Activated naive CD8-positive, alpha-beta T cell treated with anti-CD3 and anti-CD28 coated beads, Interleukin-2, amount 50 U/mL, for 16 hours (primary cell): Measurements from ENCODE around the gene UAP1L1.

ENCODE experiments used
- DNase-seq: peaks from one replicate; pipeline ENCODE4 v3.0.0-alpha.2; 2020; ENCODE audit warnings: low read depth, low spot score

UAP1L1 gene

DNA sequence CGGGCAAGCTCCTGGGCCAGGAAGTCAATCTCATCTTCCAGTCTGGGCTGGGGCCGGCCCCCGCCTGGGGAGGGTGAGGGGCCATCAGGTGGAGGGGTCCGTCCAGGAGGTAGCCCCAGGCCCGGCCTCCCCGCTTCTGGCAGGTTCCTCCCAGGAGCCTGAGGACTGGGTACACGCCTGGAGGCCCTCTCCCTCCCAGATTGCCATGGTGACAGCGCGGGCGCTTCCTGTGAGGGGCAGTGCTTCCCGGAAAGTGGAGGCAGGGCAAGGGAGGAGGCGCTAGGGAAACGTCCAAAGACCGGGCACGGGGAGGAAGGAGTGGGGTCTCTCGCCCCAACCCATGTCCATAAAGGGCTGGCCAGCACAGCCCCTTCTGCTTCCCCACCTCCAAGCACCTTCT lies 36.2 kb upstream of the UAP1L1 start:
- no peak for DNase-seq

DNA sequence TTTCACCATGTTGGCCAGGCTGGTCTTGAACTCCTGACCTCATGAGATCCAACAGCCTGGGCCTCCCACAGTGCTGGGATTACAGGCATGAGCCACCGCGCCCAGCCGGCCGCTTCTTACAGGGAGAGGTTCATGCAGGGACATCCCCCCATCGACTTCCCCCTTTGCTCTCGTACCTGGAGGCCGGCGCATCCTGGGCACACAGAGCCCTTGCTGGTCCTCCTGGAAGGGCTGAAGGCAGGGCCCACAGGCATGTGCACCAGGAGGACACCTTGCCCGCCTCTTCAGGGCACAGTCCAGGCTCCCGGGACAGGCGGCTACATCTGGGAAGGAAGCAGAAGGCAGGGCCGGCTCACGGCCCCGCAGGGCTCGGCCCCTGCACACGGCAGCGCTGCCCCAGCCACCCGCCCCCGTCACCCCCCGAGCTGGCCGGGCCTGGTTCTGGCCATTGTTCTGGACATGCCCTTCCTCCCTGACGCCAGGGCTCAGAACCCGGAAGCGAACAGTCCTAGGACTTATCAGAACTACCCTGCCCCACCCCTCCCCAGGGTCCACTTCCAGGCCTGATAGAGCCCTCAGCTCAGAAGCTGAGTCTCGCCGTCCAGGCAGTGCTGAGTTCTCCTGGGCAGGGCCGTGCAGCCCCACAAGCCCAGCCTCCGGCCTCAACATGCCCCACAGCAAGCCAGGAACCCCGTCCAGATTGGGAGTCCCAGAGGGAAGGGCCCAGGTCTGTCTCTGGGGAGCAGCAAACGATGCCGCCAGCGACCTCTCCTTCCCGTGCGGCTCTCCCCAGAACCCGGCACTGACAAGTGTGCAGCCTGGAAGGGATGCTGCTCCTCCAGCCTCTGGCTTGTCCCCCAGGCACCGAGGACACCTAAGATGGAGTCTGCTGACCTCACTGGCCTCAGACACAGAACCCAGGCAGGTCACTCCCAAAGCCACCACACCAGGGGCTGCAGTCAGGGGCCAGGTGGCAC lies 34.3 kb upstream of the UAP1L1 start:
- DNase-seq = no peak

DNA sequence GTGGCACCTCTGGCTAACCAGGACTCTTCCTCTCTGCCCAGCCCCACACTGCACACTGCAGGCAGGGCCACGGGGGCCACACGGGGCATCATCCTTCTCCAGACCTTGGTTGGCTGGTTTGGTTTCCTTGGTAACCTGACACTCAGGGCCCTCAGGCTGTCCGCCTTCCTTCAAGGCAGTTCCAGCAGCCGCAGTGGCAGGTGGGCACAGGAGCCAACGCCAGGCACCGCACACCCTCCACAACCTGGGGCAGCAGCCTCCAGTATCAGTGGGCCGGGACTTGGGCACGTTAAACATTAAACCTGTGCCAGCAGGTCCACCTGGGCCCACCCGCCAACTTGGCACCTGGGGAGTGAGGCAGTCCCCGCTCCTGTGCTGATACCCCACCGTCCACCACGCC lies 33.3 kb upstream of the UAP1L1 start:
- DNase-seq = no peak

DNA sequence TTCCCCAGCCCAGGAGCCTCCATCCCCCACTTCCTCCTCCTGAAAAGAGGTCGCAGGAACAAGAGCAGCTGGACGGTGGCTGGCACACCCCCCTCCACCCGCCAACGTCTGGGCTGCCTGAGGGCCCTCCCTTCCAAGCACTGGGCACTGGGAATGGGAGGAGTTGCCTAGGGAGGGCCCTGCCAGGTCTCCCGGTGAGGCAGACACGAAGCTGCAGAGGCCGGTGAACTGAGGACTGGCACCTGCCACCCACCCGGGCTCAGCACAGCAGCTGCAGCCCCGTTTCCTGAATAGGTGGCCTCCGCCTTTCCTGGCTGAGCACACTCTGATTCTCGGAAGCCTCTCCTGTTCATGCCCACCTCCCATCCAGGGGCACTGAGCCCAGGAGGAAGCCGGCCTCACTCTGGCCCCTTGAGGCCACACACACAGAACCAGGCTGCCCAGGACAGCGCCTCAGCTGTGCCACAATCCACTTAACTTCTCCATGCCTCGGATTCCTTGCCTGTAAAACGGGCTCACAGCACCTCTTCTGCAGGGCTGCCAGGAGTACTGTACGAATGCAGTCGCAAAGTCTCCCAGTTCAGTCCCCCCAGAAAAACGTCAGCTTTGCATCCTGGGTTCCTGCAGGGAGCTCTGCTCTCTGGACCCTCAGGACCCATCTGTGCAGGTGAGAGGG lies 32.7 kb upstream of the UAP1L1 start:
- DNase-seq = no peak

DNA sequence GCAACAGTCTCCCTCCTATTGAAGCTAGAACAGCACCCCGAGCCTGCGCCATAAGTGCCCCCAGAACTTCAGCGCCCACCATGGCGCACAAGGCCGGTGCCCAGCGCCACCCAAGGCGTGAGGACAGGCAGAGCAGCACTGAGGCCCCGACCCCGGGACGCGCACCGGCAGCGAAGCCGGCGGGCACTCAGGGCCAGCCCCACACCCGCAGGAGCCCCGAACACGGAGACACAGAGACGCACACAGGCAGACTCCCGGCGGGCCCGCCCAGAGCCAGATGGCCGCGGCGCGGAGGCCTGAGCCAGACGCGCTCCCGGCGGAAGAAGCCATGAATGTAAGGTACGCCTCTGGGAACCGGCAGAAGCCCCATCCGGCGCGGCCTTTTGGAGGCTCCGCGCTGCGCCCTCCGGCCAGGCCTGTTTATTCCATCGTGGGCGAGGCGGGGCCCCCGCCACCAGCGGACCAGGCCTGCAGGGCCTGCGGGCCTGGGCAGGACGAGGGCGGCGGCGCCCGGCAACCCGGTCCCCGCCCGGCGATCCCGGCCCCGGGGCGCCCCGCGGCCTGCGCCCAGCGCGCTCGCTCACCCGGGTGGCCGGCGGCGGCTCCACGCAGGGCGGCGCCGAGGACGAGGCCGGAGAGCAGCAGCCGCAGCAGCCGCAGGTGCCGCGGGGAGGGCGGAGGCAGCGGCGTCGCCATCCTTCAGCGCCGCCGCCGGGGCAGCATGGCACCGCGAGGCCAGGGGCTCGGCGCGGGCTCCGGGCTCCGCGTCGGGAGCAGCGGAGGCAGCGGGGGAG lies 31.8 kb upstream of the UAP1L1 start:
- no peak for DNase-seq

DNA sequence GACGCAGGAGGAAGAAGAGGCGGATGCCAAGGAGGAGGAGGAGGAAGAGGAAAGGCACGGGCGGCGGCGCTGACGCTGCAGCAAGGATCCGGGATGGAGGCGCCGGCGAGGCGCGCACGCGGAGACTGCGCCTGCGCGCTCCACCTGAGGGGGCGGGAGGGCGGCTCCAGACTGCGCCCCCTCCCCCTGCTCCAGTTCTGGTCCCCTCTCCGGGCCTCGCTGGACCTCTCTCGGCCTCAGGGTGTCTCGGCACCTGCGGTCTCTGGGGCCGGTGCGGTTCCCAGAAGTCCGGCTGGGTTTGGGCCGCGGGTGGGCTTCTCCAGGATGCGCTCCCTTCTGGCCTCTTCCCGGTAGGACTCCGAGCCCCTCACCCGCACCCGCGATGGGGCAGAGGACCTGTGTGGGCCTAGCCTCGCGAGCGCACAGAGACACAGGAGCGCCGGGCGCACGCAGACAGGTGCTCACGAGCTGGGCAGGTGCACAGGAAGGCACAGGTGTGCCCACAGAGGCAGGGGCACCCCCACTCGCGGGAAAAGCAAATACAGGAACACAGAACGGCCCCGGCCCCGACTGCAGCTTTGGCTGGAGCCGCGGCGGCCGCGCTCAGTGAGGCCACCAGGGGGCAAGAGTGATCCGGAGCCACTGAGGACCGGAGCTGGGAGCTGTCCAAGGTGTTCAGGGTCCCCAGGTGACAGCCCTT lies 31.1 kb upstream of the UAP1L1 start, which contains the start of gene NPDC1:
Gene NPDC1 (minus strand): TSS at position 90 of the 700 bp plus-strand sequence. CDS start 188 bp downstream, outside the sequence.
- DNase-seq = peak; percentile 61

DNA sequence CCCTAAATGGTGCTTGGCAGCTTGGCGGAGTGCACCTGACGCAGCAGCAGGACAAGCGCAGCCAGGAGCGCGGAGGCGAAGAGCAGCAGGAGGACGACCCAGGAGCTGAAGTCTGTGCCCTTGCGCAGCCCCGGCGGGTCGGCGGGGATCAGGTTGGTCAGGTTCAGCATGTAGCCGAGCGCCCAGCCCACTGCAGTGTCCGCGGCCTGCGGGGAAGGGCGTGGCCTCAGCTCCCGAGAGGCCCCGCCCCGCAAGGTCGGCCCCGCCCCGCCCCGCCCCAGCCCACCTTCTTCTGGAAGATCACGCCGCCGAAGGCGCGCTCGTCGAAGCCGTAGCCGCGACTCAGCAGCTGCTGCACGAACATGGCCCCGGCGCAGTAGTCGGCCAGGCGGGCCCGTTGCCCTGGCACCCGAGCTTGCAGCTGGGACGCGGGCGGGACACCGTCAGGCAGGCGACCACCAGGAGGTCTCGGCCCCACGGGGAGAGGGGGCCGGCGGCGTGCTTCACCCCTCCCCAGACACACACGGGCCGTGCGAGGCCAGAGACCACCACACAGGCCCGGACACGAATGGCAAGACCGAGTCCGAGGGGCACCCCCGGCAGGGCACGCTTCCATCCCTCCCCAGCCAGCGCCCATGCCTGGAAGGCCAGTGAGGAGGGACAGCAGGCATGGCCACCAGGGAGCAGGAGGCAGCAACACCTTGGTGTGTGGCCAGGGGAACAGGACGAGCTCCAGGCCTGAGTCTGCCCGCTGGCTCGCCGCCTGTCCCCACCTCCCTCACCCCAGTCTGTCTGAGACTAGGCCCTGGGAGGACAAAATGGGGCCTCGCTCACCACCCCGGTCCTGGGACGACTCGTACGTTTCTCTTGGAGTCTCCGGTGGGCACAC lies 28.4 kb upstream of the UAP1L1 start:
- no peak for DNase-seq

DNA sequence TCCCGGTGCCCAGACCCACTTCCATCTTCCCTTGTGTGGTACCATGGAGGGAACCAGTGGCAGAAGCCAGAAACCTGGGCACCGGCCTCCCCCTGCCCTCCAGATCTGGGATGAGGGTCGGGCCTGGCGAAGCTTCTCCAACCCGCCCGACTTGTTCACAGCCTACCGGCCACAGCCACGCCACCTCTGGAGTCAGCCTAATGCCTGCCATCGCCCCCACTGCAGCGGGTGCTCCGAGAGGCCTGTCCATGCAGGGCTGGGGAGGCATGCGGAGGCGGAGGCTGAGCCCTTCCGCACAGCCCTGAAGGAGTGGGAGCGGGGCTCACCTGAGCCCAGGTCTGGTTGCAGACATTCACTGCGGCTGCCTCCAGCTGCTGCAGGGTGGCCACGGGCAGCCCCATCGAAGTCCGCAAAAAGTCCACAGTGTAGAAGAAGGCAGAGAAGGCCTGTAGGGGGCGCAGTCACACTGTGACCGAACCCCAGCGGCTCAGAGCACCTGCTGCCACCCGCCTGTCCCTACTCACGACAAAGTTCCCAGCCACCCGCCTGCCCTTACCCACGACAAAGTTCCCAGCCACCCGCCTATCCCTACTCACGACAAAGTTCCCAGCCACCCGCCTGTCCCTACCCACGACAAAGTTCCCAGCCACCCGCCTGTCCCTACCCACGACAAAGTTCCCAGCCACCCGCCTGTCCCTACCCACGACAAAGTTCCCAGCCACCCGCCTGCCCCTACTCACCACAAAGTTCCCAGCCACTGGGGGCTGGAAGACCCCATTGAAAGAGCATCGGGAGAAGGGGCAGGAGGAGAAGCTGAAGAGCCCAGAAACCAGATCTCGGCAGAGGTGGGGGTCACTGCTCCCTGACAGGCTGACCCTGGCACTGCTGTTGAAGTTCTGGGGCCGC lies 27.5 kb upstream of the UAP1L1 start:
- no peak for DNase-seq

DNA sequence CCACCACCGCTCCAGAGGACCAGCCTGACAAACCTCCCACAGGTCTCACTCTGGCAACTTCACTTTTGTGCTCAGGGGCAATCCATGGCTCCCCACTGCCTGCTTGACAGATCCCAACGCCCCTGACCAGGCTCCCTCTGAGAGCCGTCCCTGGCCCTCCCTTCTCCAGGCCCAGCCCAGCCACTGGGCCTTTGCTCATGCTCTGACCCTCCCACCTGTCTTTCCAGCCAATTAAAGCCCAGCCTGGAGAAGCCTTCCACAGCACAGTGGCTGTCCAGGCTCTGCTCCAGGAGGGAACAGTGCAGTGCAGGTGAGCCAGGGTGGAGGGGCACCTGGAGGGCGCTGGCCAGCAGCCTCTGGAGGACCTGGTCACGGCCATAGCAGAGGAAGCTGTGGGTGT lies 26.7 kb upstream of the UAP1L1 start:
- DNase-seq = no peak

DNA sequence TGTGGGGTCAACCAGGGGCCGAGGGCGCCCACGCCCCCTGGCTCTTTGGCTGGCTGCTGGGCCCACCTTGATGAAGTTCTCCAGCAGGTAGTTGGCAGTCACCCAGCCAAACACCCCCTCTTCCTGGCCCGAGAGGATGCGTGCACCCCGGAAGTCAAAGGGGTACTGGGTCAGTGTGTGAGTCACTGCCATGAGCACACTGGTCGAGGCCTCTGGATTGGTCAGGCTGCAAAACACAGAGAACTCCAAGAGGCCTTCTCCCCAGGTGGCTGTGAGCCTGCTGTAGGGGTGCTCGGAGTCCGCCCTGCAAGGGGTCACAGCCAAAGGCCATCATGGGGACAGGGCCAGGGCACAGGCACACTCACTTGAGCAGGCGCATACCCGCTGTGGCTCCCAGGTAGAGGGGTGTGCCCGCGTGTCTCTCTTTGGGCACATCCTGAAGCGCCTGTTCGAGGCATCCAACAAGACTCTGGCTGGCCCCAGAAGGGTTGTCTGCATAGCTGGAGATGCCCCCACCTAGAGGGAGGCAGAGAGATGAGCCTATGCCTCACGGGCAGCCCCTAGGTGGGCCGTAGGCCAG lies 26.1 kb upstream of the UAP1L1 start:
- DNase-seq = no peak

DNA sequence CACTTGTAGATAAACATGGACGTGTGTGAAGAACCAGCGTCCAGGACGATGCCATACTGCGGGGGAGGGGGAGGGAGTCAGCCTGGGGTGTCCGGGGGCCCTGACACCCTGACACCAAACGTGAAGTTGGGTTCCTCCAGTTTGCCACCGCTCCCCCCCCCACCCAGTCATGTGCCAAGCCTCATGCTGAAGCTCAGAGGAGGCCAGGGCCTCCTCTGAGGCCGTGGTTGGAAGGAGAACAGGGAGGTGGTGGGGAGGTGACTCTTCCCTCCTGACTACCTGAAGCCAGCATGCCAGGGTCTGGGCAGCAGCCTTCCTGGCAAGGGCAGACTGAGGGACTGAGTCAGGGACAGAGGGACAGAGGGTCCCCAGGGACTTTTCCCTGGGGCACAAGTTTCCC lies 25.0 kb upstream of the UAP1L1 start:
- DNase-seq = no peak

DNA sequence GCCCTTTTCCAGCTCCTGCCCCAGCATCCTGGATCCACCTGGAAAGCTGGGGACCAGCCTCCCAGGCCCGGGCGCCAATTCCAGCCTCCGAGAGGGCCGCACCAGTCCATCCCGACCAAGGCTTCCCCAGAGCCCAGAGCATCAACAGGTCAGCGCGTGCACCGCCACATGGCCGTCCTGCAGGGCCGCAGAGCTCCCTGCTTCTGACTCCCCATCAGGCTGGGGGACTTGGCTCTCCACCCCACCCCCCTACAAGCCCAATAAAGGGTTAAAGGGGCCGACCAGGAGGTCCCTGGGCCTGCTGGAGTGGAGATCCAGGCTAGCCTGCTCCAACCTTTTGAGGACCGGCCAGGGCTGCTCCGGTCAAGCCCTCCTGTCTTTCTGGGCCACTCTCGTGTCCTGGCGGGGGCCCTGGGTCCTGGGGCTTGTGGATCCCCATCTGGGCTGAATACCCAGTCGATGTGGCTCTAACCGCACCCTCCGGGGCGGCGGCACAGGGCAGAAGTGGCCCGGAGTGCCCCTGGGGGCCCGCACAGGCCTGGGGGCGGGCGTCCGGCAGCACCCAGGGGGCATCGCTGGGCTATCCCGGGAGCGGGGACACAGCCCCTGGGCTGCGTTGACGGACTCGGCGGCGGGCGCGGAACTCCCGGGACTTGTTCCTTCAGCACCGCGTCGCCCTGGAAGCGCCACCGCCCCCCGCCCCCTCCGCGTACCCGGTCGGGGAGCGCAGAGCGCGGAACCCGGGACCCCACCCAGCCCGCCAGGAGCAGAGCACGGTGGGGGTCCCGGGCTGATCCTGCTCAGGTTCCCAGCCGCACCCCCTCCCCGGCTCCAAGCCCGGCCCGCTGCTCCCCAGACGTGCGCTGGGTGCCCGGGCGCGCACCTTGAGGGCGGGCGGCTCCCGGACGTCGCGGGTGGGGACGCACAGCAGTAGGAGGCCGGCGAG lies 24.0 kb upstream of the UAP1L1 start:
- DNase-seq = no peak

DNA sequence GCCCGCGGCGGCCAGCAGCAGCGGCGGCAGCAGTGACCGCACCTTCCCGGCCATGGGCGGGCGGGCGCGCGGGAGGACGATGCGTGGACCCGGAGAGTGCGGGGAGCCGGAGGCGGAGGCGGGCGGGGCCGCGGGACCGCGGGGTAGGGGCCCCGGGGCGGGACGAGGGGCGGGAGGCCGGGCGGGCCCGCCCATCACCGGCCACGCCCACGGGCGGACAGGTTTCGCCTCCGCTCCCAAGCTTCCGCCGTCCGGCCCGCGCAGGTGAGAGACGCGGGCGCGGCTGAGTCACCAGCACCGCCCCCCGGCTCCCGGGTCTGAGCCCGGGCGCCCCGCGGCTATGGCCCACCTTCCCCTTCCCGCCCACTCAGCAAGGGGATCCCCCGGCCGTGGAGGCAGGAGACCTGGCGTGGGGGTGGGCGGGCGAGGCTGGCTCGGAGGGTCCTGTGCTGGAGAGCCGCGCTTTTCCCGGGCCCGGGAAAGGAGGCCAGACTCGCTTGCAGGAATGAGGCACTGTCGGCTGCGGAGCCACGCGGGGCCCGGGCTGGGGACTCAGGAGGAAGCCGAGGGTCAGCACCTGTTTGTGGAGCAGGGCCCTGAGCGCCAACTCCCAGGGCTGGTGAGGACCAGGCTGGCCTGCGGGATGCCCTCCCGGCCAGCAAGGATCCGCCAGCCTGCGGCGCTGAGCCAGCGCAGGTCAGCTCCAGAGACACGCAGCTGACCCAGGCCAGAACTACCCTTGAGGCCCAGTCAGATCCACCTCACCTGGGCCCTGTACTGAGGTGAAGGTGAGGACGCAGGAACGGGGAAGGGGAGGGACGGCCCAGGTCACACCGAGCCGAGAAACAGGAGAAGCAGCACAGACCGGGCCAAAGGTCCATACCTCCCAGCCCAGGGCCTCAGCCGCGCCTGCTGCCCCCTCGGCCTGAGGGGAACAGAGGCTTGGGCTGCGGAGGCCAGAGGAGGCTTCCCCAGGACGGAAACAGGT lies 23.1 kb upstream of the UAP1L1 start, which contains the start of gene ENTPD2:
Gene ENTPD2 (minus strand): TSS at position 118 of the 988 bp plus-strand sequence. CDS start 64 bp downstream, at position 54.
- DNase-seq = no peak

DNA sequence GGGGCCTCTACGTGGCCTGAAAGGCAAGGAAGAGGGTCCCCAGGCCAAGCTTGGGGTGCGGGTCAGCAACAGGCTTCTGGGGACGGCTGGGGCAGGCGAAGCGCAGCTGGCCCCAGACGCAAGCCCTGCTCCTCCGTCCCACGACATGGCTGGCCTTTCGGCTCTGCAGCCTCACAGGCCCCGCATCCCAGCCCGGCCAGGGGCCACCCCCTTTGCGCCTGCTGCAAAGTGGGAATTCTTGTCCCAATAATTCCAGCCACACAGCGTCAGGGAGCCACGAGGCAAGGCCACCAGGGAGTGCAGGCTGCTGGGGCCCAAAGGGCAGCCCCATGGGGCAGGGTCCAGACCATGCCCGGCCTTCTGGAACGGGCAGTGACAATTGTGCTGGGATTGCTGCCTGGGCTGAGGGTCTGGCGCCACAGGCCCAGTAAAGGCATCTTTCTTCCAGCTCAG lies 22.4 kb upstream of the UAP1L1 start:
- no peak for DNase-seq

DNA sequence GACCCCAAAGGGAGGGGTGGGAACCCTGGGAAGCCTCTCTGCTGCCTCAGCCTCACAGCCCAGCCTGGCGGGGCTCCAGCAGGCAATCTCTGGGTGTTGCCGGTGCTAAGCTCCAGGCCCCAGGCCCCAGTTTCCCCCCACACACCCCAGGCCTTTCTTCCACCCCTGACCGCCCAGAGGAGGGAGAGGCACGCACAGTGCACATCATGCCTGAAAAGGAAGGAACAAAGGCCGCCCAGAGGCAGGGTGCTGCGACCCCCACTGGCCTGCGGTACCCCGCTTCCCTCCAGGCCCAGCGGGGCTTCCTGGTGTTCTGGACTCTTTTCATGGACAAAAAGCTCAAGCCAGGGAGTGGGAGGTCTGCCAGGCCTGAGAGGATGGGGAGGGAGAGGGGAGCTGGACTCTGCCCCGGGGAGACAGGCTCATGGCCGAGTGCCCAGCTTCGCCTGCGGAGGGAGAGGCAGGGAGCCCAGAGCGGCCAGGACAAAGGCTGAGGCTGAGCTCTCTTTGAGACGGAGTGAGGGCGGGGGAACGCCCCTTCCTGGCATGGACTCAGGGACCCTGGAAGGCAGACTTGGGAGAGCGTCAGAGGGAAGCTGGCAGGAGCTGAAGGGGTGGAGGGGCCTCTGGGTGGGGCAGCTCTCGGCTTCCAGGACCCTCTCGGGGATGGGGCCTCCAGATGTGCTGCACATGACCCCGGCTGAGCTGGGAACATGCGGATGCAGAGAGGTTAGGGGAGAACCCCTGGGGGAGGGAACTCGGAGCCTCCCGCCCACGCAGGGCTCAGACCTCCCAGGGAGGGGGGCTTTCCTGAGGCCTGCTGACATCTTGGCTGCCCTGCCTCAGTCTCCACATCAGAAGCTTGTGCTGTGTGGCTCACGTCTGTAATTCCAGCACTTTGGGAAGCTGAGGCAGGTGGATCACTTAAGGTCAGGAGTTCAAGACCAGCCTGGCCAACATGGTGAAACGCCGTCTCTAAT lies 21.6 kb upstream of the UAP1L1 start:
- DNase-seq = no peak
